H9 (cell line): ENCODE data around the gene PALD1. TPM values are rescaled to one million over a fixed set of nuclear protein-coding genes. Genes with fewer than 3 reads are reported as not detected.
A peak's percentile ranks its signal among the peaks of the same experiment; 100 is the strongest.

Source experiments
- DNase-seq: peaks from one replicate; pipeline ENCODE4 v3.0.0-alpha.2; 2017
- H2AFZ ChIP-seq: one replicate; pipeline ENCODE4 v1.6.1; 2013; ENCODE audit warnings: mild to moderate bottlenecking, low read length, control low read depth, moderate library complexity
- H2AK5ac ChIP-seq: 2 replicates; pipeline ENCODE4 v1.6.1; 2013; ENCODE audit warnings: low read length, control low read depth, mixed read lengths; ENCODE audit not compliant: insufficient read length
- H2BK120ac ChIP-seq: one replicate; pipeline ENCODE4 v1.6.1; 2013; ENCODE audit warnings: low read depth, mild to moderate bottlenecking, low read length, control low read depth, inconsistent platforms; ENCODE audit not compliant: poor library complexity, severe bottlenecking
- H2BK12ac ChIP-seq: 2 replicates; pipeline ENCODE4 v1.6.1; 2013; ENCODE audit warnings: low read length, control low read depth, mixed read lengths, low read depth; ENCODE audit not compliant: insufficient read length
- H2BK15ac ChIP-seq: 2 replicates; pipeline ENCODE4 v1.6.1; 2013; ENCODE audit warnings: low read depth, low read length, control low read depth
- H2BK20ac ChIP-seq: one replicate; pipeline ENCODE4 v1.6.1; 2013; ENCODE audit warnings: low read depth, mild to moderate bottlenecking, low read length, control low read depth, inconsistent platforms; ENCODE audit not compliant: poor library complexity, severe bottlenecking
- H2BK5ac ChIP-seq: 2 replicates; pipeline ENCODE4 v1.6.1; 2013; ENCODE audit warnings: low read length, control low read depth, mixed read lengths; ENCODE audit not compliant: insufficient read length
- H3K14ac ChIP-seq: 2 replicates; pipeline ENCODE4 v1.6.1; 2013; ENCODE audit warnings: low read length, control low read depth; ENCODE audit not compliant: insufficient read depth
- H3K18ac ChIP-seq: 2 replicates; pipeline ENCODE4 v1.6.1; 2013; ENCODE audit warnings: low read depth, mild to moderate bottlenecking, mixed read lengths, low read length, control low read depth; ENCODE audit not compliant: insufficient read length
- H3K23ac ChIP-seq: 2 replicates; pipeline ENCODE4 v1.6.1; 2013; ENCODE audit warnings: low read length, control low read depth, mixed read lengths, low read depth; ENCODE audit not compliant: insufficient read length
- H3K23me2 ChIP-seq: 2 replicates; pipeline ENCODE4 v1.6.1; 2013; ENCODE audit warnings: low read depth, mild to moderate bottlenecking, mixed read lengths, low read length, control low read depth; ENCODE audit not compliant: insufficient read length, poor library complexity, severe bottlenecking
- H3K27ac ChIP-seq: 2 replicates; pipeline ENCODE4 v1.5.1; 2013; ENCODE audit warnings: low read length, control low read depth, mixed read lengths, low read depth; ENCODE audit not compliant: insufficient read length
- H3K27me3 ChIP-seq: 2 replicates; pipeline ENCODE4 v1.6.1; 2013; ENCODE audit warnings: low read length, control low read depth, inconsistent platforms; ENCODE audit not compliant: insufficient read depth
- H3K4ac ChIP-seq: 2 replicates; pipeline ENCODE4 v1.6.1; 2013; ENCODE audit warnings: low read depth, mild to moderate bottlenecking, control low read depth, inconsistent platforms, low read length, moderate library complexity
- H3K4me1 ChIP-seq: 2 replicates; pipeline ENCODE4 v1.6.1; 2013; ENCODE audit warnings: low read length, control low read depth, inconsistent platforms; ENCODE audit not compliant: insufficient read depth
- H3K4me2 ChIP-seq: 2 replicates; pipeline ENCODE4 v1.6.1; 2013; ENCODE audit warnings: low read length, control low read depth, mixed read lengths; ENCODE audit not compliant: insufficient read length, insufficient read depth
- H3K56ac ChIP-seq: 2 replicates; pipeline ENCODE4 v1.6.1; 2013; ENCODE audit warnings: low read depth, mild to moderate bottlenecking, mixed read lengths, low read length, control low read depth; ENCODE audit not compliant: insufficient read length
- H3K79me1 ChIP-seq: 2 replicates; pipeline ENCODE4 v1.6.1; 2013; ENCODE audit warnings: low read depth, mild to moderate bottlenecking, moderate library complexity, low read length, control low read depth, inconsistent platforms; ENCODE audit not compliant: insufficient read depth, poor library complexity, severe bottlenecking
- H3K79me2 ChIP-seq: 2 replicates; pipeline ENCODE4 v1.6.1; 2013; ENCODE audit warnings: low read length, control low read depth, inconsistent platforms; ENCODE audit not compliant: insufficient read depth
- H3K9ac ChIP-seq: 2 replicates; pipeline ENCODE4 v1.6.1; 2013; ENCODE audit warnings: low read length, control low read depth, mixed read lengths; ENCODE audit not compliant: insufficient read length; ENCODE audit errors: extremely low read depth
- H3K9me3 ChIP-seq: one replicate; pipeline ENCODE4 v1.6.1; 2013; ENCODE audit warnings: low read depth, low read length, inconsistent platforms; ENCODE audit not compliant: control insufficient read depth
- H3T11ph ChIP-seq: one replicate; pipeline ENCODE4 v1.6.1; 2013; ENCODE audit warnings: mild to moderate bottlenecking, low read length, control low read depth, inconsistent platforms
- H4K20me1 ChIP-seq: one replicate; pipeline ENCODE4 v1.6.1; 2013; ENCODE audit not compliant: control insufficient read depth, insufficient read length, insufficient read depth
- H4K5ac ChIP-seq: 2 replicates; pipeline ENCODE4 v1.6.1; 2013; ENCODE audit warnings: low read depth, mild to moderate bottlenecking, mixed read lengths, low read length, control low read depth; ENCODE audit not compliant: insufficient read length
- H4K8ac ChIP-seq: replicated peaks from 2 replicates; pipeline ENCODE4 v1.6.1; 2013; ENCODE audit warnings: low read length, control low read depth, mixed read lengths, low read depth; ENCODE audit not compliant: insufficient read length
- H4K91ac ChIP-seq: 2 replicates; pipeline ENCODE4 v1.6.1; 2013; ENCODE audit warnings: low read depth, mild to moderate bottlenecking, moderate library complexity, mixed read lengths, low read length, control low read depth; ENCODE audit not compliant: insufficient read length
- H3K27ac Mint-ChIP-seq, 3 experiments: 2 replicates in 2 of 3; 3 replicates in 1 of 3; pipeline ENCODE4 v1.8.0; 2020 to 2021; ENCODE audit warnings: mixed read lengths in 3 of 3, mild to moderate bottlenecking in 1 of 3, moderate library complexity in 1 of 3
- H3K27me3 Mint-ChIP-seq: 2 replicates; pipeline ENCODE4 v1.8.0; 2021; ENCODE audit warnings: low read depth, mild to moderate bottlenecking, moderate library complexity, mixed read lengths
- H3K36me3 Mint-ChIP-seq, 3 experiments: 2 replicates in 2 of 3; 3 replicates in 1 of 3; pipeline ENCODE4 v1.8.0; 2020 to 2021; ENCODE audit warnings: low read depth in 3 of 3, mixed read lengths in 3 of 3; ENCODE audit not compliant: insufficient read depth in 1 of 3
- H3K4me1 Mint-ChIP-seq, 2 experiments: 2 replicates each; pipeline ENCODE4 v1.8.0; 2020; ENCODE audit warnings: mixed read lengths in 2 of 2
- H3K4me3 Mint-ChIP-seq, 2 experiments: 2 replicates in 1 of 2; 3 replicates in 1 of 2; pipeline ENCODE4 v1.8.0; 2020 to 2021; ENCODE audit warnings: mild to moderate bottlenecking in 2 of 2, mixed read lengths in 2 of 2, moderate library complexity in 1 of 2
- H3K9me3 Mint-ChIP-seq, 2 experiments: 2 replicates in 1 of 2; 3 replicates in 1 of 2; pipeline ENCODE4 v1.8.0; 2020; ENCODE audit warnings: mild to moderate bottlenecking in 2 of 2, mixed read lengths in 2 of 2, moderate library complexity in 1 of 2
- WGBS: extraction: QIAGEN DNeasy Blood & Tissue Kit; methylation state at CpG from one replicate; pipeline ENCODE4 v1.1.7; 2013; ENCODE audit warnings: missing lambda C conversion rate, low lambda C conversion rate, mixed read lengths; ENCODE audit not compliant: insufficient read length; ENCODE audit errors: extremely low coverage; 5-methylcytosine and 5-hydroxymethylcytosine counted together
- total RNA-seq: library from RNA; stranded (reverse); gene quantifications from 2 replicates; pipeline ENCODE4 v1.2.1, GENCODE V29; 2021
- TF ChIP-seq, protein P1 (sequence below): fragments of 200-600 bp; sonication (generic); conservative IDR thresholded peaks from 3 replicates; pipeline ENCODE4 v1.8.0; 2021; ENCODE audit warnings: antibody characterized with exemption, mild to moderate bottlenecking

Gene PALD1
- total RNA-seq, 1 experiment from 2014 or later, result 21.1 TPM

DNA sequence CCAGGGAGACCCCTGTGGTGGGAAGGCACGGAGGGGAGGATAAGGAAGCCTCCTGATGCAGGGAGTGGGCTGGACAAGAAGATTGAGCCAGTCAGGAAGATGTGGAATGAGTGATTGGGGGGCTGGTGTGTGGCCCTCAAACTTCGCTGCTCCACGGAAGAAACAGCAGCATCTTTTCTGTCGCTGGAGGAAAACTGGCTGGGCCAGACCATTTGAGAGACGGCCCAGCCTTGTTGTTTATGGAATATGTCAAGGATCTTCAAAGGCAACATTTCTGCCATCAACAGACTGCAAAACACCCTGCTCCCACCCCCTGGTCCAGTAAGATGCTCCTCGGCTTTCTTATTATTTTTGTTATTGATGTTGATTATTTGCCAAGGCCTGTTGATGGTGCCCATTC lies 29.4 kb downstream of the PALD1 start:
- H3K4me1 Mint-ChIP-seq, result peaks cover 42 to 43% of the 10 kb centered on the region in 2 experiments
- no peak for DNase-seq
- H3K27ac ChIP-seq, result no peak overlapping the region
- no peak overlapping the region for H3K23ac ChIP-seq
- H4K5ac ChIP-seq, result no peak overlapping the region
- no peak overlapping the region for H2AFZ ChIP-seq
- no peak overlapping the region for H2BK12ac ChIP-seq
- no peak overlapping the region for H3K9ac ChIP-seq
- peaks cover 3% of the 10 kb centered on the region; the same call in 1 of the 2 replicates for H3K4me1 ChIP-seq
- no peak overlapping the region for H4K91ac ChIP-seq
- no peaks in the 10 kb centered on the region for H4K20me1 ChIP-seq
- no peaks in the 10 kb centered on the region for H3K79me1 ChIP-seq
- H2BK15ac ChIP-seq, result no peak overlapping the region
- TF ChIP-seq, protein P1, sequence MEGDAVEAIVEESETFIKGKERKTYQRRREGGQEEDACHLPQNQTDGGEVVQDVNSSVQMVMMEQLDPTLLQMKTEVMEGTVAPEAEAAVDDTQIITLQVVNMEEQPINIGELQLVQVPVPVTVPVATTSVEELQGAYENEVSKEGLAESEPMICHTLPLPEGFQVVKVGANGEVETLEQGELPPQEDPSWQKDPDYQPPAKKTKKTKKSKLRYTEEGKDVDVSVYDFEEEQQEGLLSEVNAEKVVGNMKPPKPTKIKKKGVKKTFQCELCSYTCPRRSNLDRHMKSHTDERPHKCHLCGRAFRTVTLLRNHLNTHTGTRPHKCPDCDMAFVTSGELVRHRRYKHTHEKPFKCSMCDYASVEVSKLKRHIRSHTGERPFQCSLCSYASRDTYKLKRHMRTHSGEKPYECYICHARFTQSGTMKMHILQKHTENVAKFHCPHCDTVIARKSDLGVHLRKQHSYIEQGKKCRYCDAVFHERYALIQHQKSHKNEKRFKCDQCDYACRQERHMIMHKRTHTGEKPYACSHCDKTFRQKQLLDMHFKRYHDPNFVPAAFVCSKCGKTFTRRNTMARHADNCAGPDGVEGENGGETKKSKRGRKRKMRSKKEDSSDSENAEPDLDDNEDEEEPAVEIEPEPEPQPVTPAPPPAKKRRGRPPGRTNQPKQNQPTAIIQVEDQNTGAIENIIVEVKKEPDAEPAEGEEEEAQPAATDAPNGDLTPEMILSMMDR, result no peak
- no peak overlapping the region for H2BK5ac ChIP-seq
- H3K27ac Mint-ChIP-seq, result peak overlapping the region in 1 of 3 experiments; percentile 12; a peak in 1 of 7 replicates
- H3K4me3 Mint-ChIP-seq, result no peak overlapping the region
- H3T11ph ChIP-seq, result no peak overlapping the region
- H2BK120ac ChIP-seq, result no peak overlapping the region
- H3K9me3 ChIP-seq, result no peaks in the 10 kb centered on the region
- H4K8ac ChIP-seq, result no peak overlapping the region
- no peak overlapping the region for H3K4me2 ChIP-seq
- no peaks in the 10 kb centered on the region for H3K27me3 ChIP-seq
- H3K56ac ChIP-seq, result no peak overlapping the region
- no peak overlapping the region for H2AK5ac ChIP-seq
- no peaks in the 10 kb centered on the region; a peak in 1 of 5 replicates for H3K9me3 Mint-ChIP-seq
- no peak overlapping the region; the same call in 1 of the 2 replicates for H3K14ac ChIP-seq
- H3K27me3 Mint-ChIP-seq, result no peaks in the 10 kb centered on the region
- H3K23me2 ChIP-seq, result no peaks in the 10 kb centered on the region
- no peaks in the 10 kb centered on the region for H3K36me3 Mint-ChIP-seq
- H2BK20ac ChIP-seq, result no peak overlapping the region
- H3K79me2 ChIP-seq, result peaks cover 2% of the 10 kb centered on the region; the same call in 1 of the 2 replicates
- H3K18ac ChIP-seq, result no peak overlapping the region
- no CpG with 5 or more reads among the region's 6 CpGs for WGBS
- no peak overlapping the region for H3K4ac ChIP-seq
